Fibroblast of the aortic adventitia (primary cell): ENCODE results near the gene CNR2. TPM values are rescaled to one million over a fixed set of nuclear protein-coding genes. Genes with fewer than 3 reads are reported as not detected.
A peak's percentile ranks its signal among the peaks of the same experiment; 100 is the strongest.

Experiments
- DNase-seq: peaks from one replicate; pipeline ENCODE4 v3.0.0-alpha.2; 2010; ENCODE audit warnings: low read depth
- H3K4me3 ChIP-seq: 2 replicates; pipeline ENCODE4 v1.5.1; 2011; ENCODE audit warnings: low read depth, mild to moderate bottlenecking, control low read depth, low read length, moderate library complexity
- total RNA-seq: library from RNA; depleted of rRNA; stranded (reverse); fragments of >200 nt; gene quantifications from 2 replicates; pipeline ENCODE4 v1.2.3, GENCODE V29; 2012; ENCODE audit warnings: low replicate concordance
- TF ChIP-seq, protein P1 (sequence below): IDR thresholded peaks from 2 replicates; pipeline ENCODE4 v1.5.1; 2011; ENCODE audit warnings: mild to moderate bottlenecking, low read length, control low read depth, inconsistent platforms; ENCODE audit not compliant: insufficient read depth

Gene CNR2
- total RNA-seq, 1 donor: under 0.01 TPM

DNA sequence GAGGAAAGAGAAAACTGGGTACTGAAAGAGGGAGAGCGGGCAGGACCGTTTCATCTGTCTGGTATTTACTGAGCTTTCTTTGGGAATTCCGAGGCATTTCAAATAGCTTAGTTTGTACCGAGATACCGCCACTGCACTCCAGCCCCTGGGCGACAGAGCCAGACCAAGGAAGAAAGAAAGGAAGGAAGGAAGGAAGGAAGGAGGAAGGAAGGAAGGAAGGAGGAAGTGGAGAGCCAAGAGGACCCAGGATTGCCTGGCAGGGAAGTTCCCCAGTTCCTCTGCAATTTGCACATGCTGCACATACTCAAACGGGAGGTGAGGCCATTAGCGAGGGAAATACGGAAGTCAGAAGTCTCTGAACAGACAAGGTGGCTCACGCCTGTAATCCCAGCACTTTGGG is 44.1 kb downstream of the CNR2 start:
- no peak for DNase-seq
- peak overlapping the region; percentile 71 for H3K4me3 ChIP-seq
- TF ChIP-seq, protein P1, sequence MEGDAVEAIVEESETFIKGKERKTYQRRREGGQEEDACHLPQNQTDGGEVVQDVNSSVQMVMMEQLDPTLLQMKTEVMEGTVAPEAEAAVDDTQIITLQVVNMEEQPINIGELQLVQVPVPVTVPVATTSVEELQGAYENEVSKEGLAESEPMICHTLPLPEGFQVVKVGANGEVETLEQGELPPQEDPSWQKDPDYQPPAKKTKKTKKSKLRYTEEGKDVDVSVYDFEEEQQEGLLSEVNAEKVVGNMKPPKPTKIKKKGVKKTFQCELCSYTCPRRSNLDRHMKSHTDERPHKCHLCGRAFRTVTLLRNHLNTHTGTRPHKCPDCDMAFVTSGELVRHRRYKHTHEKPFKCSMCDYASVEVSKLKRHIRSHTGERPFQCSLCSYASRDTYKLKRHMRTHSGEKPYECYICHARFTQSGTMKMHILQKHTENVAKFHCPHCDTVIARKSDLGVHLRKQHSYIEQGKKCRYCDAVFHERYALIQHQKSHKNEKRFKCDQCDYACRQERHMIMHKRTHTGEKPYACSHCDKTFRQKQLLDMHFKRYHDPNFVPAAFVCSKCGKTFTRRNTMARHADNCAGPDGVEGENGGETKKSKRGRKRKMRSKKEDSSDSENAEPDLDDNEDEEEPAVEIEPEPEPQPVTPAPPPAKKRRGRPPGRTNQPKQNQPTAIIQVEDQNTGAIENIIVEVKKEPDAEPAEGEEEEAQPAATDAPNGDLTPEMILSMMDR: no peak

DNA sequence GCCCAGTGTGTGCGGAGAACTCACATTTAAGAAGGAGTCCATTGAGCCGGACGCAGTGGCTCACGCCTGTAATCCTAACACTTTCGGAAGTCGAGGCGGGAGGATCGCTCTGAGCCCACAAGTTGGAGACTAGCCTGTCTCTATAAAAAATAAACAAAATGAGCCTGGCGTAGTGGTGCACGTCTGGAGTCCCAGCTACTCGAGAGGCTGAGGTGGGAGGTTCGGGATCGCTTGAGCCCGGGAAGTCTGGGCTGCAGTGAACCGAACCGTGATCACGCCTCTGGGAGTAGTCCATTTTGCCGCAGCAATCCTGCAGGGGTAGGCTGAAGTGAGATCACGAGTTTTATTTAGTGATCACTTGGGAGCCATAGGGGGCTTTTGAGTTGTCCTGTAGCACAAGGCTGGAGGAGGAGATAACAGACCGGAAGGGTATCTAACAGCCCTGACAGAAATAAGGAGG is 44.6 kb downstream of the CNR2 start:
- TF ChIP-seq, protein P1: no peak
- no peak for DNase-seq
- peak overlapping the region; percentile 71 for H3K4me3 ChIP-seq

DNA sequence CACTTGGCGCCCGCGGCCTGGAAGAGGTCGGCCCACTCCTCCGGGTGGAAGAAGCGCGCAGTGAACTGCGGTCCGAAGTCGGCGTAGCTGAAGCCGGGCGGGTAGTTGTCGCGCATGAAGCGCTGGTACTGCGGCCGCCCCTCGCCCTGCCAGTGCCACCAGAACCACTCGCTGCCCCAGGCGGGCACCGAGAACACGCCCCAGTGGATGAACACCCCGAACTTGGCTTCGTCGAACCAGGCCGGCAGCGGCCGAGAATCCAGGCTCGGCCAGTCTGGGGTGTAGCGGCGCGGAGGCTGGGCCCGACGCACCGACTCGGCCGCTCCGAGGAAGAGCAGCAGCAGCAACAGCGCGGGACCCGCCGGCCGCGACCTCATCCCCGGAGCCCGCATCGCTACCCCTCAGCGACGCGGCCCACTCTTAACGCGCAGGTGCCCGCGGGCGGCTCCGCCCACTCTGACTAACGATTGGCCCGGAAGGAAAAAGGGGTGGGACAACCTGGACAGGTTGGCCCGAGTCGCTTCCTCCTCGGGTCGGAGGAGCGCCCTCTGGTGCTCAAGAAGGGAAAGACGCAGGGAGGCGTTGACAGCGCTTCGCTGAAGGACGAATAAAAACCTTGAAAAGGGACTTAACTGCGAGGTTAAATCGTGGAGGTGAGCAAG is 45.1 kb downstream of the CNR2 start, which contains the start of gene FUCA1:
Gene FUCA1 (minus strand): TSS at position 396 of the 662 bp plus-strand sequence. CDS start 4 bp downstream, at position 392.
- TF ChIP-seq, protein P1: peak; percentile 95
- H3K4me3 ChIP-seq: peak within 1 kb of the TSS; percentile 71
- DNase-seq: peak; percentile 81

DNA sequence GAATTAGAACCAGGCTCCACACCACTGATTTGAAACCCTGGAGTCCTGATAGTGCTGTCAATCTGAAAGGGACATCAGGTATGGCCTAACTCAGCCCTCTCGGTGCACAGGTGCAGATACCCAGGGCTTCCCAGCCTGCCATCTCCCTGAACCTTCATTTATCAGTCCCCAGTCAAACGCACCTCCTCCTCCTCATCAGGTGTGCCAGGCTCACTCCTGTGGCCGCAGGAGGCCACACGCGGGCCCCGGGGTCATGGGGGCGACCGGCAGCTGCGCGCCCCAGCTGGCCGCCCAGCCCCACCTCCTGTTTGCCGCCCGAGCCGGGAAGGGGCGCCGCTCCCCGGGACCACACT is 45.6 kb downstream of the CNR2 start:
- TF ChIP-seq, protein P1: no peak
- no peak for DNase-seq
- H3K4me3 ChIP-seq: peak overlapping the region; percentile 71

DNA sequence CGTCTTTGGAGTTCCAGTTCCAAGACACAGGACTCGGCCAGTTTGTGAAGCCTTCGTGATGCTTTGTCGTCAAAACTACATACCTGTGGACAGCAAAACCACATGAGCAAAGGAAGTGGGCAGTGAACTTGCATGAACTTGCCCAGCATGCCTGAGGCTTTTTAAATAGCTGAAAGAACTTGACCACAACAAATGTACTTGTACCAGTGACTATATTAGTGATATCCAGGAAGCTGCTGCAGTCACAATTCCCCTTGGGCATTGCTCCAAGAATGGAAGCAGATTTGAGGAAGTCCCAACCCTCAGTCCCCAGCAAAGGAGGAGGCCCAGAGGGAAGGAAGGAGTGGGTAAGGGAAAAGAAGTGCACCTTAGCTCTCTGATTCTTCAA is 47.6 kb downstream of the CNR2 start:
- no peak for DNase-seq
- TF ChIP-seq, protein P1: no peak
- H3K4me3 ChIP-seq: no peak overlapping the region

DNA sequence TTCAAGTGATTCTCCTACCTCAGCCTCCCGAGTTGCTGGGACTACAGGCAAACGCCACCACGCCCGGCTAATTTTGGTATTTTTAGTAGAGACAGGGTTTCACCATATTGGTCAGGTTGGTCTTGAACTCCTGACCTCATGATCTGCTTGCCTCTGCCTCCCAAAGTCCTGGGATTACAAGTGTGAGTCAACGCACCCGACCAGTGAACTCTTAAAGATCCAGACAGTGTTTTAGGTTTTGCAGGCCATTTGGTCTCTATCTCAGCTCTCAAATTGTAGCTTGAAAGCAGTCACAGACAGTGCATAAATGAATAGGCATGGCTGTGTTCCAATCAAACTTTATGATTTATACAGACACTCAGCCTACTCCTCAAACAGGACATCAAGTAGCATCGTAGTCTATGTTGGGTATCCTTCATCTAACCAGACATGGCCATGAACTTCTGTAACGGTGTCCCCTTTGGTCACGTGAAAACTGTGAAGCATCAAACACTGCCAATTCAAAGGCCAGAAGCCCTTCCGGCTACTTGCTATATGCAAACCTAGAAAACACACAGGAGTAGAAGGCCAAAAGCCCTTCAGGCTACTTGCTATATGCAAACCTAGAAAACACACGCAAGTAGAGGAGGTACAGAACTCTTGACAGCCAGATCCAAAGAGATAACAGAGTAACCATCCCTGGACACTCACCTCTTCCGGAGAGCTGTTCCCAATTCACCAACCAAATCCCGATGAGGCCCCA is 48.2 kb downstream of the CNR2 start:
- H3K4me3 ChIP-seq: no peak overlapping the region
- no peak for DNase-seq

More for the DNA sequence above, 48.2 kb downstream of the CNR2 start:
- TF ChIP-seq, protein P1: no peak
